ENCODE measurements around the gene CLDN20. TPM values are rescaled to one million over a fixed set of nuclear protein-coding genes. Genes with fewer than 3 reads are reported as not detected.
"Not testable (repeated sequence)": the region's sequence is repeated elsewhere in the genome, so short reads cannot be mapped to it uniquely, and the experiment has no call there.

The CLDN20 gene
- total RNA-seq, 1 donor from 2014 or later: not detected

DNA sequence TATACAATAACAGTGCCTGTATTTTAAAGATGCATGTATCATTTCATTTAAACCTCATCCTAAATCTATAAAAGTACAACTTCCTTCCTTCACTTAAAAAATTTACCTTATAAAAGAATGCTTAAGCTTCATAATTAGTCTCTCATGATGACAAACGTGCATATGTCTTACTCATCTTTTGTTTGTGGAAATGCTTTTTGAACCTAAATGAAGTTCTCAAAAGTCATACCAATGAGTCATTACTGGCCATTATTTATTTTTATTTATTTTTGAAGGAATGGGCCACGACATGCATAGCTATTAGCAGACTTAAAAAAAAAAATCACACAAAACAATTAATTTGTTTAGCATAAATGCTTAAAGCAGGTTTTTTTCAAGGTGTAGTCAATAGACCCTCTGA is 46.8 kb downstream of the CLDN20 start:
- DNase-seq (ENCODE audit: low read depth): peak; percentile 91
- Histone ChIP-seq H3K4me3 (ENCODE audit: low read depth, low read length) (no peak overlapping the region), H3K36me3 (ENCODE audit: control insufficient read depth, insufficient read depth, low read length) (peaks cover 5% of the 10 kb centered on the region), H3K27me3 (ENCODE audit: control insufficient read depth, insufficient read depth, low read length) (no peaks in the 10 kb centered on the region)
- TF ChIP-seq, protein P1, sequence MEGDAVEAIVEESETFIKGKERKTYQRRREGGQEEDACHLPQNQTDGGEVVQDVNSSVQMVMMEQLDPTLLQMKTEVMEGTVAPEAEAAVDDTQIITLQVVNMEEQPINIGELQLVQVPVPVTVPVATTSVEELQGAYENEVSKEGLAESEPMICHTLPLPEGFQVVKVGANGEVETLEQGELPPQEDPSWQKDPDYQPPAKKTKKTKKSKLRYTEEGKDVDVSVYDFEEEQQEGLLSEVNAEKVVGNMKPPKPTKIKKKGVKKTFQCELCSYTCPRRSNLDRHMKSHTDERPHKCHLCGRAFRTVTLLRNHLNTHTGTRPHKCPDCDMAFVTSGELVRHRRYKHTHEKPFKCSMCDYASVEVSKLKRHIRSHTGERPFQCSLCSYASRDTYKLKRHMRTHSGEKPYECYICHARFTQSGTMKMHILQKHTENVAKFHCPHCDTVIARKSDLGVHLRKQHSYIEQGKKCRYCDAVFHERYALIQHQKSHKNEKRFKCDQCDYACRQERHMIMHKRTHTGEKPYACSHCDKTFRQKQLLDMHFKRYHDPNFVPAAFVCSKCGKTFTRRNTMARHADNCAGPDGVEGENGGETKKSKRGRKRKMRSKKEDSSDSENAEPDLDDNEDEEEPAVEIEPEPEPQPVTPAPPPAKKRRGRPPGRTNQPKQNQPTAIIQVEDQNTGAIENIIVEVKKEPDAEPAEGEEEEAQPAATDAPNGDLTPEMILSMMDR (IDR thresholded peaks at IDR 0.05; ENCODE audit: insufficient read depth, low read length, severe bottlenecking): no peak
- no peak for FAIRE-seq

DNA sequence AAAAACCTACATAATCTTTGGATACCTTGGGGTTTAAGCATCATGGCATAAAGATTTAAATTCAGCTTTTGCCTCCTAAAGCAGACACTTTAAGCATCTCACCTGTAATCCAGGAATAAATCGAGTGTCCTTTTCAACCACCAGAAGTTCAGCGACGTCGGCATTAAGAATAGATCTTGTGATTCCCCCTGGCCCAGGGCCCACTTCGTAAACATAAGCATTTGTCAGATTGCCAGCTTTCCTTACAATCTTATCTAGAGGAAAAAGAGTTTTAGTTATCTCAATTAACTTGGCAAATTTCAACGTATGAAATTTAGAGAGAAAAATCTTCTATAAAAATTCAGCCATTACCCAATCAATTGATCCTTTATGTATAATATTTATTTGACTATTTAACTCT is 47.3 kb downstream of the CLDN20 start:
- TF ChIP-seq, protein P1 (IDR thresholded peaks at IDR 0.05; ENCODE audit: insufficient read depth, low read length, severe bottlenecking): no peak
- Histone ChIP-seq H3K27me3 (ENCODE audit: control insufficient read depth, insufficient read depth, low read length) (no peaks in the 10 kb centered on the region), H3K4me3 (ENCODE audit: low read depth, low read length) (no peak overlapping the region), H3K36me3 (ENCODE audit: control insufficient read depth, insufficient read depth, low read length) (peaks cover 5% of the 10 kb centered on the region)
- FAIRE-seq (no peak), DNase-seq (ENCODE audit: low read depth) (peak; percentile 54)

DNA sequence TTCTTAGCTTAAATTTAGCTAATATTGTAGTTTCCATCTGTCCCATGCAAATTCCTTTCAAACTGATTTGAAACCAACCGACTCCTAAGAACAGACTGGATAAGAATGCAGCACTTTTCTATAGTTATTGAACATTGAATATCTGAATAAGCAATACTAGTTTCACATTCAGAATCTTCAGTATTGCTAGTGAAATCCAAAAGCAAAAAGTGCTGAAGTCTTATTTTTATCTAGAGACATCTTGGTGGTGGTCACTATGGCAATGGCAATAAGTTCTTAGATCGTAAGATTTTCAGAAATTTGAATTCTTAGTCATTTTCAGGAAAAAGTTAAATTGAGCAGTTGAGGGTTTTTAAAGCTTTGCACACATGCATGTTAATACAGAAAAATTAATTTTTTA is 47.8 kb downstream of the CLDN20 start:
- no peak for DNase-seq (ENCODE audit: low read depth)
- no peak overlapping the region for H3K4me3 ChIP-seq (ENCODE audit: low read depth, low read length)
- no peak for FAIRE-seq
- H3K27me3 ChIP-seq (ENCODE audit: control insufficient read depth, insufficient read depth, low read length): no peaks in the 10 kb centered on the region
- TF ChIP-seq, protein P1 (IDR thresholded peaks at IDR 0.05; ENCODE audit: insufficient read depth, low read length, severe bottlenecking): no peak
- H3K36me3 ChIP-seq (ENCODE audit: control insufficient read depth, insufficient read depth, low read length): peaks cover 5% of the 10 kb centered on the region

DNA sequence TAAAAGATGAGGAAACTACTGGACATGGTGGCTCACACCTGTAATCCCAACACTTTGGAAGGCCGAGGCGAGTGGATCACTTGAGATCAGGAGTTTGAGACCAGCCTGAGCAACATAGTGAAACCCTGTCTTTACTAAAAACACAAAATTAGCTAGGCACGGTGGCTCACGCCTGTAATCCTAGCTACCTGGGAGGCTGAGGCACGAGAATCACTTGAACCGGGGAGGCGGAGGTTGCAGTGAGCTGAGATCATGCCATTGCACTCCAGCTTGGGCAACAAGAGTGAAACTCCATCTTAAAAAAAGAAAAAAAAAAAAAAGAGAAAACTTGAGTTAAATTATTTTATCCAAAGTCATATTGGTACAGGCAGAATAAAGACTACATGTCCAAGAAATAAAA is 49.1 kb downstream of the CLDN20 start:
- not testable (repeated sequence) for H3K36me3 ChIP-seq (ENCODE audit: control insufficient read depth, insufficient read depth, low read length); H3K4me3 ChIP-seq (ENCODE audit: low read depth, low read length); H3K27me3 ChIP-seq (ENCODE audit: control insufficient read depth, insufficient read depth, low read length); DNase-seq (ENCODE audit: low read depth); FAIRE-seq

DNA sequence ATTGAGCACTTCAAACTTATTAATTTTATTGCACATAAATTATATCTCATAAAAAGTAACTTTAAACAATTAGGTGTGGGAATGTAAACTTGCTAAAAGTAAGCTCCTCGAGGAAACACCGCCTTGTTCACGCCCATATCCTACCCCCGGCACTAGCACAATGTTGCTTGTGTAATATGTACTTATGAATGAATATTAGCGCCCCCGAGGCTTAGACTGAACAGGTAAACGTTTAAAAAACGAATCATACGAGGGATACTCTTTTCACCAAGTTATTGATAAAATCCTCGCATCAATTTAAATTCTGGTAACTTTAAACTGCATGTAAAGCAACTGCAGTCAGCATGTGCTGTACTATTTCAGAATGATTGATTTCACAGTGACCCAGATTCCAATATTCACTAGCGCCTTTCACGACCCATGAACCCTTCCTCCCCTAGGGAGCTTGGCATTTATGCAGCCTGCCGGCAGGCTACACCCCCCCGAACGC is 49.8 kb downstream of the CLDN20 start:
- peak; percentile 61 for DNase-seq (ENCODE audit: low read depth)
- no peak for FAIRE-seq
- Histone ChIP-seq H3K4me3 (ENCODE audit: low read depth, low read length) (peak overlapping the region; percentile 99), H3K27me3 (ENCODE audit: control insufficient read depth, insufficient read depth, low read length) (no peaks in the 10 kb centered on the region), H3K36me3 (ENCODE audit: control insufficient read depth, insufficient read depth, low read length) (peaks cover 3% of the 10 kb centered on the region)
- TF ChIP-seq, protein P1 (IDR thresholded peaks at IDR 0.05; ENCODE audit: insufficient read depth, low read length, severe bottlenecking): no peak

DNA sequence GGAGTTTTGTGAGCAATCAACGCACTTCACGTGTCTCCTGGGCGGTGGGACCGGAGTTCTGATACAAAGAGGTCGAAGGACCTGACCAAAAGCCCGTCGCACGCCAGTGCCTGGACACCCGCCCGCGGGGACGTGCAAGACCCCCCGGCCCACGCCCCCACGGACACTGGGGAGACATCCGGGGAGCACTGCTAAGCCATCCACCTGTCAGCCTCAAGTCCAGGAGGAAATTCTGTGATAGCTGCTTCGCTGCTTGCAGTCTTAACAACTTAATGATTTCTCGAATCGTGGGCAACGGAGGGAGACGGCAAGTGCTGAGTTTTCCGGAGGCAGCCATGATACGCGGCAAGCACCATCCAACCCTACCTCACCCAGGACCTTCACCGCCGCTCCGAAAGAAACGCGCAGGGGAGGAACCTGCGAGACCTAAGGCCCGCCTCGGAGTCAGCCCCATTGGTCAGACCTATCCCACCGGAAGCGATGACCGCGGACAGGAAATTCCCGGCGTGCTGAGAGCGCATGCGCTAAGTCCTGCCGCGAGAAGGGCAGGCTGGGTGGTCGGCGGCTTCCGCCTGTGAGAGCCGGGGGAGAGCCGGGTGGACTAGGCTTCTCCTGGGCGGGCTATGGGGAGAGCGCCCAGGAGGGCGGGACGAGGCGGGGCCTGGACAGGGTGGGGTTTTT is 50.4 kb downstream of the CLDN20 start, which contains the start of gene TFB1M:
TFB1M (minus strand) TSS at position 393 of the 681 bp plus-strand sequence; CDS start at position 337, 56 bp downstream.
- H3K36me3 ChIP-seq (ENCODE audit: control insufficient read depth, insufficient read depth, low read length): peaks cover 2% of the 10 kb centered on the region
- H3K27me3 ChIP-seq (ENCODE audit: control insufficient read depth, insufficient read depth, low read length): no peaks in the 10 kb centered on the region
- DNase-seq (ENCODE audit: low read depth): peak; percentile 97
- TF ChIP-seq, protein P1 (IDR thresholded peaks at IDR 0.05; ENCODE audit: insufficient read depth, low read length, severe bottlenecking): no peak
- peak within 1 kb of the TSS; percentile 99 for H3K4me3 ChIP-seq (ENCODE audit: low read depth, low read length)
- FAIRE-seq: peak; percentile 83
